PC-3 (cell line): Measurements from ENCODE around the gene SMPD4.

Experiments
- EZH2 ChIP-seq: fragments of 300-600 bp; sonication (generic); IDR thresholded peaks from one replicate; pipeline ENCODE4 v1.6.1; 2017; ENCODE audit warnings: antibody characterized with exemption, mild to moderate bottlenecking, low read length; ENCODE audit not compliant: unreplicated experiment
- TF ChIP-seq, protein P1 (sequence below): fragments of 300-600 bp; sonication (generic); conservative IDR thresholded peaks from 2 replicates; pipeline ENCODE4 v1.5.1; 2017; ENCODE audit warnings: antibody characterized with exemption, low read depth, mild to moderate bottlenecking, low read length

DNA sequence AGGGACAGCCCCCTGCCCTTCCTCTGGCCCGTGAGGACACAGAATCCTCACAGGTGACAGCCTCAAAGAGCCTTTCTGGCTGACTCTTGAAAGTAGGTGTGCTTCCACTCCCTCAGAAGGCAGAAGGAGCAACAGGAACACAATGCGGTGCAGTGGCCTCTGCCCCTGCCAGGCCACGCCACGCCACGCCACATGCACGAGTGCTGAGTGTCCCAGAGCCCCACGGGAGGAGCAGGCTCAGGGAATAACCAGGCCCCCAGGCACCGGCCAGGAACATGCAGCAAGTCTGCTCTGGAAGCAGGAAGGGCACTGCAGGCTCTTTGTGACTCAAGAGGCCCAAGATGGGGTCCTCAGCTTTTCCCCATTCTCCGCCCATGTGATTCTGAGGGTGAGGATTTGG is 18.4 kb downstream of the SMPD4 start:
- TF ChIP-seq, protein P1, sequence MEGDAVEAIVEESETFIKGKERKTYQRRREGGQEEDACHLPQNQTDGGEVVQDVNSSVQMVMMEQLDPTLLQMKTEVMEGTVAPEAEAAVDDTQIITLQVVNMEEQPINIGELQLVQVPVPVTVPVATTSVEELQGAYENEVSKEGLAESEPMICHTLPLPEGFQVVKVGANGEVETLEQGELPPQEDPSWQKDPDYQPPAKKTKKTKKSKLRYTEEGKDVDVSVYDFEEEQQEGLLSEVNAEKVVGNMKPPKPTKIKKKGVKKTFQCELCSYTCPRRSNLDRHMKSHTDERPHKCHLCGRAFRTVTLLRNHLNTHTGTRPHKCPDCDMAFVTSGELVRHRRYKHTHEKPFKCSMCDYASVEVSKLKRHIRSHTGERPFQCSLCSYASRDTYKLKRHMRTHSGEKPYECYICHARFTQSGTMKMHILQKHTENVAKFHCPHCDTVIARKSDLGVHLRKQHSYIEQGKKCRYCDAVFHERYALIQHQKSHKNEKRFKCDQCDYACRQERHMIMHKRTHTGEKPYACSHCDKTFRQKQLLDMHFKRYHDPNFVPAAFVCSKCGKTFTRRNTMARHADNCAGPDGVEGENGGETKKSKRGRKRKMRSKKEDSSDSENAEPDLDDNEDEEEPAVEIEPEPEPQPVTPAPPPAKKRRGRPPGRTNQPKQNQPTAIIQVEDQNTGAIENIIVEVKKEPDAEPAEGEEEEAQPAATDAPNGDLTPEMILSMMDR, result no peak
- no peak for TF ChIP-seq EZH2
